HG03095 (cell line): ENCODE measurements around the gene SPRED2.
A peak's percentile ranks its signal among the peaks of the same experiment; 100 is the strongest.

ENCODE experiments used
- ATAC-seq: cut with Tn5 transposase; IDR thresholded peaks from one replicate; pipeline ENCODE4 v1.9.1; 2021; ENCODE audit warnings: moderate library complexity; ENCODE audit not compliant: unreplicated experiment

The SPRED2 gene

GRCh38 chr2:65443509-65444186 is 11.2 kb upstream of the SPRED2 start:
- ATAC-seq, result no peak

- no peak for ATAC-seq
Measured at GRCh38 chr2:65442420-65443020, 10.1 kb upstream of the SPRED2 start.

GRCh38 chr2:65438137-65438899 is 5.9 kb upstream of the SPRED2 start:
- ATAC-seq, result no peak

- no peak for ATAC-seq
Measured at GRCh38 chr2:65437392-65438135, 5.2 kb upstream of the SPRED2 start.

GRCh38 chr2:65436824-65437221 is 4.4 kb upstream of the SPRED2 start:
- ATAC-seq, result peak; percentile 59

GRCh38 chr2:65436169-65436823 is 3.9 kb upstream of the SPRED2 start:
- peak; percentile 32 for ATAC-seq

GRCh38 chr2:65435625-65436168 is 3.3 kb upstream of the SPRED2 start:
- peak; percentile 15 for ATAC-seq

GRCh38 chr2:65434592-65435241 is 2.3 kb upstream of the SPRED2 start:
- no peak for ATAC-seq

- peak; percentile 38 for ATAC-seq
Measured at GRCh38 chr2:65431421-65432226, 775 bp downstream of the SPRED2 start.

- peak; percentile 18 for ATAC-seq
Measured at GRCh38 chr2:65430603-65431420, 1.6 kb downstream of the SPRED2 start.

- ATAC-seq, result peak; percentile 5
Measured at GRCh38 chr2:65429786-65430602, 2.4 kb downstream of the SPRED2 start.

GRCh38 chr2:65427532-65427931 is 4.9 kb downstream of the SPRED2 start:
- ATAC-seq, result no peak

GRCh38 chr2:65425276-65425675 is 7.1 kb downstream of the SPRED2 start:
- no peak for ATAC-seq

- ATAC-seq, result no peak
Measured at GRCh38 chr2:65424391-65424790, 8.0 kb downstream of the SPRED2 start.

- ATAC-seq, result no peak
Measured at GRCh38 chr2:65421432-65421748, 11.0 kb downstream of the SPRED2 start.

- ATAC-seq, result peak; percentile 51
Measured at GRCh38 chr2:65420712-65421431, 11.5 kb downstream of the SPRED2 start.

- no peak for ATAC-seq
Measured at GRCh38 chr2:65417509-65418085, 14.8 kb downstream of the SPRED2 start.
